ENCODE data around the gene ZMYND8. TPM values are rescaled to one million over a fixed set of nuclear protein-coding genes. Genes with fewer than 3 reads are reported as not detected.

The ZMYND8 gene
- total and polyA plus RNA-seq, 2 of the 8 experiments (the other 6 are each of a cell fraction or from before 2014, with no cell fraction given): 50.5 to 163 TPM

DNA sequence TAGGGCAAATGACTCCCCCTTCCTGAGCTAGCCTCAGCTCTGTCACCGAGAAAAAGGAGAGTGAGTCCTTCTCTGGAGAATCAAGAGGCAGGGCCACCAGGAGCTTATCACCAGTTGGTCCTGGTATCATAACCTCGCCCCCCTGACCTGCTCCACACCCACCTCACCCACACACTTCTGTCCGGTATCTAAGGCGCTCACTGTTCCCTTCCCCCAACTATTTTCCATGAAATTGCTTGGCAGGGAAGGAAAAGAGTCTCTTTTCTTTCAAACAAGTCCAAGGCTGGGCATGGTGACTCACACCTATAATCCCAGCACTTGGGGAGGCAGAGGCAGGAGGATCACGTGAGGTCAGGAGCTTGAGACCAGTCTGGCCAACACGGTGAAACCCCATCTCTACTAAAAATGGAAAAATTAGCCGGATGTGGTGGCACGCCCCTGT, 77.6 kb downstream of the ZMYND8 start:
- POLR2A ChIA-PET (ENCODE audit: partially characterized antibody): interaction anchor here (1.4 to 9.9 kb wide), 3 partner anchors 39 to 105 kb away, joined by 3 to 71 read pairs (median 5); no protein-coding TSS in a partner anchor
- TF ChIP-seq SP4 (IDR thresholded peaks at IDR 0.05; ENCODE audit: low read length) (no peak), RNF2 (IDR thresholded peaks at IDR 0.05; ENCODE audit: borderline replicate concordance, low read depth, low read length, missing control alignments, poor library complexity, severe bottlenecking) (no peak), POU5F1 (IDR thresholded peaks at IDR 0.05; ENCODE audit: low read depth, low read length) (no peak), SP1 (IDR thresholded peaks at IDR 0.05; ENCODE audit: low read depth, low read length) (no peak), POLR2A (IDR thresholded peaks at IDR 0.05; ENCODE audit: control extremely low read depth in 1 of 2, low read depth in 2 of 2, low read length in 2 of 2) (no peak), TAF1 (IDR thresholded peaks at IDR 0.05; ENCODE audit: low read depth, low read length) (no peak), YY1 (IDR thresholded peaks at IDR 0.05; ENCODE audit: low read depth, low read length) (no peak), ZNF274 (IDR thresholded peaks at IDR 0.05; ENCODE audit: borderline replicate concordance, extremely low read depth, low read length) (no peak), HDAC6 (IDR thresholded peaks at IDR 0.05; ENCODE audit: low read depth, low read length) (no peak), EGR1 (IDR thresholded peaks at IDR 0.05; ENCODE audit: borderline replicate concordance, low read depth, low read length) (no peak), SIN3A (conservative IDR thresholded peaks at IDR 0.05 in 1 of 2, IDR thresholded peaks at IDR 0.05 in 1 of 2; ENCODE audit: low read depth in 1 of 2, low read length in 2 of 2) (no peak), ASH2L (IDR thresholded peaks at IDR 0.05; ENCODE audit: low read length) (no peak), EP300 (IDR thresholded peaks at IDR 0.05; ENCODE audit: borderline replicate concordance in 1 of 2, low read depth in 2 of 2, low read length in 2 of 2) (no peak), KDM4A (IDR thresholded peaks at IDR 0.05; ENCODE audit: low read depth, low read length, severe bottlenecking) (no peak)

More for the DNA sequence above, 77.6 kb downstream of the ZMYND8 start:
- no peak for DNase-seq (ENCODE audit: low read depth in 1 of 2, low spot score in 2 of 2)
- no peak overlapping the region for H4K5ac ChIP-seq (ENCODE audit: insufficient read length, low read depth, low read length)
- peaks cover 2 to 4% of the 10 kb centered on the region in 2 experiments for H4K20me1 ChIP-seq (replicated peaks in 1 of 2; ENCODE audit: control insufficient read depth in 1 of 2, insufficient read depth in 2 of 2, low read length in 2 of 2)
- H2BK120ac ChIP-seq (replicated peaks; ENCODE audit: low read depth, low read length): no peak overlapping the region
- no peaks in the 10 kb centered on the region for H3K9me3 ChIP-seq (ENCODE audit: insufficient read depth in 2 of 2, low read depth in 1 of 2, low read length in 1 of 2)
- peaks cover 0 to 75% of the 10 kb centered on the region in 2 experiments; a peak in 2 of 4 replicates for H3K79me2 ChIP-seq (ENCODE audit: control insufficient read depth in 1 of 2, insufficient read depth in 2 of 2, low read length in 2 of 2)
- no peak for FAIRE-seq
- no peak overlapping the region for H3K23ac ChIP-seq (ENCODE audit: insufficient read length)
- H4K91ac ChIP-seq (replicated peaks; ENCODE audit: insufficient read length, low read length): no peak overlapping the region
- 95% methylated on average over 8 of the region's 8 CpGs; no CpG with 5 or more reads in 1 of the 2 experiments for WGBS, 2 experiments (ENCODE audit: extremely low coverage in 1 of 2, insufficient coverage in 1 of 2, insufficient read length in 1 of 2, insufficient replicate concordance in 2 of 2, low coverage in 1 of 2, low lambda C conversion rate in 2 of 2, missing lambda C conversion rate in 1 of 2)
- H3K36me3 ChIP-seq (ENCODE audit: control insufficient read depth in 2 of 4, insufficient read depth in 4 of 4, low read length in 3 of 4): peaks cover 37 to 89% (median 69%) of the 10 kb centered on the region in 4 experiments
- H3K27ac ChIP-seq (ENCODE audit: low read depth, low read length): peak overlapping the region; percentile 46; the same call in 1 of the 2 replicates
- H3K4me2 ChIP-seq (ENCODE audit: insufficient read depth in 1 of 2, low read depth in 2 of 2, low read length in 2 of 2): no peak overlapping the region
- H2BK5ac ChIP-seq (ENCODE audit: low read depth, low read length): 0 out of 2 replicates have a peak overlapping the region, but pooled peaks have one; percentile 1
- H2BK15ac ChIP-seq (ENCODE audit: low read length): 0 out of 2 replicates have a peak overlapping the region, but pooled peaks have one; percentile 47
- H3K4ac ChIP-seq (replicated peaks; ENCODE audit: insufficient read length, low read depth, low read length): no peak overlapping the region
- H3K56ac ChIP-seq (replicated peaks; ENCODE audit: insufficient read length, low read depth, low read length): no peak overlapping the region
- H4K8ac ChIP-seq (ENCODE audit: extremely low read depth, insufficient read depth, low read length): no peak overlapping the region
- no peak overlapping the region for H3K4me3 ChIP-seq (ENCODE audit: extremely low read depth in 1 of 4, insufficient read depth in 2 of 4, low read depth in 3 of 4, low read length in 4 of 4)
- CTCF ChIA-PET (ENCODE audit: partially characterized antibody): interaction anchor here (1.1 to 7.1 kb wide), 5 partner anchors 10 to 106 kb away, joined by 3 to 46 read pairs (median 4); no protein-coding TSS in a partner anchor
- H2BK20ac ChIP-seq (ENCODE audit: low read length): no peak overlapping the region
- peaks cover 0 to 3% (median under 1%) of the 10 kb centered on the region in 4 experiments; a peak in 2 of 7 replicates for H3K4me1 ChIP-seq (replicated peaks in 1 of 4; ENCODE audit: control insufficient read depth in 3 of 4, insufficient read depth in 4 of 4, low read length in 3 of 4)
- H3K14ac ChIP-seq (ENCODE audit: insufficient read length): no peak overlapping the region
- H3K9ac ChIP-seq (replicated peaks in 1 of 4; ENCODE audit: extremely low read depth in 1 of 4, low read depth in 3 of 4, low read length in 3 of 4): no peak overlapping the region
- H3K79me1 ChIP-seq (ENCODE audit: low read depth, low read length): peaks cover 8% of the 10 kb centered on the region; the same call in 1 of the 2 replicates
- H3K18ac ChIP-seq (ENCODE audit: extremely low read depth, low read length): no peak overlapping the region
- no peak overlapping the region for H2AK5ac ChIP-seq (ENCODE audit: low read depth, low read length)
- no peak overlapping the region for H2AFZ ChIP-seq (ENCODE audit: low read length)
- no peak overlapping the region for H2BK12ac ChIP-seq (ENCODE audit: low read depth, low read length)
- no peaks in the 10 kb centered on the region for H3K27me3 ChIP-seq (replicated peaks in 1 of 4; ENCODE audit: control insufficient read depth in 3 of 4, extremely low read depth in 1 of 4, insufficient read depth in 3 of 4, low read length in 3 of 4)
- no peaks in the 10 kb centered on the region for H3K23me2 ChIP-seq (ENCODE audit: low read depth, low read length)

Measured in H1 (cell line).